Lung (tissue), 12 donors: Measurements from ENCODE around the gene SLC35F3. TPM values are rescaled to one million over a fixed set of nuclear protein-coding genes. Genes with fewer than 3 reads are reported as not detected.

Experiments
- ATAC-seq: fragments of 200-7000 bp; cut with Tn5 transposase; one replicate; pipeline ENCODE4 v1.9.1; 2020; ENCODE audit warnings: moderate number of reproducible peaks; ENCODE audit not compliant: insufficient read depth, low FRiP score
- DNase-seq, 3 donors: peaks; one replicate each; pipeline ENCODE4 v3.0.0-alpha.2; 2013 to 2017
- H3K27ac ChIP-seq, 2 donors: one replicate each; pipeline ENCODE4 v1.5.1; 2013; ENCODE audit warnings: mild to moderate bottlenecking in 2 of 2, moderate library complexity in 2 of 2, control low read depth in 1 of 2, inconsistent platforms in 1 of 2, low read depth in 1 of 2, low read length in 1 of 2
- H3K27me3 ChIP-seq, 3 donors: one replicate each; pipeline ENCODE4 v1.5.1; 2013; ENCODE audit warnings: low read length in 2 of 3; ENCODE audit not compliant: control insufficient read depth in 3 of 3, insufficient read depth in 3 of 3
- H3K36me3 ChIP-seq, 4 donors: one replicate each; pipeline ENCODE4 v1.5.1; 2013; ENCODE audit warnings: low read length in 4 of 4, mild to moderate bottlenecking in 1 of 4, moderate library complexity in 1 of 4; ENCODE audit not compliant: control insufficient read depth in 4 of 4, insufficient read depth in 4 of 4
- H3K4me1 ChIP-seq, 5 donors: one replicate each; pipeline ENCODE4 v1.5.1; 2013; ENCODE audit warnings: low read length in 5 of 5, mild to moderate bottlenecking in 2 of 5, moderate library complexity in 1 of 5; ENCODE audit not compliant: control insufficient read depth in 5 of 5, insufficient read depth in 5 of 5
- H3K4me3 ChIP-seq: one replicate; pipeline ENCODE4 v1.5.1; 2013; ENCODE audit warnings: mild to moderate bottlenecking, control low read depth, moderate library complexity
- H3K9ac ChIP-seq, 2 donors: one replicate each; pipeline ENCODE4 v1.5.1; 2013; ENCODE audit warnings: low read length in 2 of 2, control low read depth in 1 of 2; ENCODE audit not compliant: insufficient read depth in 1 of 2
- H3K9me3 ChIP-seq, 4 donors: one replicate each; pipeline ENCODE4 v1.5.1; 2013; ENCODE audit warnings: low read length in 3 of 4, mild to moderate bottlenecking in 1 of 4, moderate library complexity in 1 of 4; ENCODE audit not compliant: control insufficient read depth in 4 of 4, insufficient read depth in 3 of 4
- CTCF ChIP-seq: IDR thresholded peaks from 2 replicates; pipeline ENCODE4 v1.5.1; 2012; ENCODE audit warnings: mild to moderate bottlenecking; ENCODE audit errors: control extremely low read depth, extremely low read depth
- WGBS, 2 donors: extraction: QIAGEN DNeasy Blood & Tissue Kit; methylation state at CpG; one replicate each; pipeline ENCODE4 v1.1.7; 2013; 5-methylcytosine and 5-hydroxymethylcytosine counted together
- polyA plus RNA-seq, 2 donors: library from polyadenylated mRNA; stranded (reverse); fragments of 200-250 nt; gene quantifications; one replicate each; pipeline ENCODE4 v1.2.1, GENCODE V29; 2013
- total RNA-seq, 2 donors: library from RNA; depleted of rRNA in 1 of 2; stranded (reverse); fragments of >200 nt in 1 of 2; gene quantifications; one replicate each; pipeline ENCODE4 v1.2.1, GENCODE V29; 2014 to 2021
- donor health status: control.
- donor health status: control.
- donor health status: Bipolar disorder and iron deficiency.
- donor health status: healthy.
- donor health status: DM: yes; HTN: yes; CAD: no.

SLC35F3 gene
- total and polyA plus RNA-seq, 4 donors = 0.09 to 1.4 (median 0.48) TPM

GRCh38 chr1:233864578-233864977 is 39.9 kb upstream of the SLC35F3 start:
- H3K4me3 ChIP-seq = no peak overlapping the region
- WGBS, 2 donors = 97% methylated on average over 2 of the region's 2 CpGs
- DNase-seq = no peak
- no peaks in the 10 kb centered on the region for H3K36me3 ChIP-seq
- H3K9me3 ChIP-seq = peaks cover 0 to 7% (median 3%) of the 10 kb centered on the region in 4 donors
- TF ChIP-seq CTCF = no peak
- H3K27me3 ChIP-seq = no peaks in the 10 kb centered on the region
- no peaks in the 10 kb centered on the region for H3K4me1 ChIP-seq
- H3K27ac ChIP-seq = no peak overlapping the region
- no peak overlapping the region for H3K9ac ChIP-seq
- no peak for ATAC-seq

GRCh38 chr1:233865216-233865615 is 39.3 kb upstream of the SLC35F3 start:
- no peak overlapping the region for H3K9ac ChIP-seq
- no peaks in the 10 kb centered on the region for H3K36me3 ChIP-seq
- H3K4me1 ChIP-seq = no peaks in the 10 kb centered on the region
- H3K4me3 ChIP-seq = no peak overlapping the region
- WGBS, 2 donors = 66% methylated on average over 2 of the region's 2 CpGs
- TF ChIP-seq CTCF = no peak
- peaks cover 0 to 7% (median 4%) of the 10 kb centered on the region in 4 donors for H3K9me3 ChIP-seq
- no peaks in the 10 kb centered on the region for H3K27me3 ChIP-seq
- ATAC-seq (no peak), DNase-seq (no peak)
- H3K27ac ChIP-seq = no peak overlapping the region

- H3K36me3 ChIP-seq = no peaks in the 10 kb centered on the region
- no peaks in the 10 kb centered on the region for H3K27me3 ChIP-seq
- WGBS, 2 donors = 100% methylated on average over 1 of the region's 1 CpG
- H3K4me3 ChIP-seq = no peak overlapping the region
- no peak overlapping the region for H3K27ac ChIP-seq
- ATAC-seq (no peak), DNase-seq (no peak)
- H3K9ac ChIP-seq = no peak overlapping the region
- H3K9me3 ChIP-seq = peaks cover 0 to 7% (median 4%) of the 10 kb centered on the region in 4 donors
- TF ChIP-seq CTCF = no peak
- no peaks in the 10 kb centered on the region for H3K4me1 ChIP-seq
Measured at GRCh38 chr1:233865902-233866301, 38.6 kb upstream of the SLC35F3 start.

- 77 to 87% methylated on average over 2 of the region's 2 CpGs for WGBS, 2 donors
- TF ChIP-seq CTCF = no peak
- Histone ChIP-seq H3K4me1 (no peaks in the 10 kb centered on the region), H3K9ac (no peak overlapping the region), H3K27ac (no peak overlapping the region), H3K36me3 (no peaks in the 10 kb centered on the region), H3K9me3 (peaks cover 0 to 7% (median 4%) of the 10 kb centered on the region in 4 donors), H3K27me3 (no peaks in the 10 kb centered on the region), H3K4me3 (no peak overlapping the region)
- DNase-seq (no peak), ATAC-seq (no peak)
Measured at GRCh38 chr1:233867028-233867427, 37.4 kb upstream of the SLC35F3 start.
